H1 (cell line): ENCODE measurements around the gene SLC16A8. TPM values are rescaled to one million over a fixed set of nuclear protein-coding genes. Genes with fewer than 3 reads are reported as not detected.

Experiments
- CTCF ChIA-PET: fragments of 300-600 bp; sonication (Branson Sonifier 250); formaldehyde crosslinking; loops from one replicate; lab custom pipeline; 2021; ENCODE audit not compliant: partially characterized antibody; lab: Charles Lee
- POLR2A ChIA-PET: fragments of 300-600 bp; sonication (Branson Sonifier 250); formaldehyde crosslinking; loops from one replicate; lab custom pipeline; 2021; ENCODE audit warnings: inconsistent platforms; ENCODE audit not compliant: partially characterized antibody; lab: Charles Lee
- DNase-seq, 2 experiments: peaks; one replicate each; pipeline versions ENCODE4 v3.0.0 to v3.0.0-alpha.2; 2010 to 2022; ENCODE audit warnings: low spot score in 2 of 2, low read depth in 1 of 2, mixed read lengths in 1 of 2
- FAIRE-seq: peaks from 2 replicates; lab custom pipeline; 2011; peaks lifted over from hg19 to GRCh38; lab: Jason Lieb, UNC
- H2AFZ ChIP-seq: 2 replicates; pipeline ENCODE4 v1.8.1; 2012; ENCODE audit warnings: low read length, inconsistent platforms
- H2AK5ac ChIP-seq: 2 replicates; pipeline ENCODE4 v1.6.1; 2013; ENCODE audit warnings: low read depth, low read length
- H2BK120ac ChIP-seq: replicated peaks from 2 replicates; pipeline ENCODE3; 2013; ENCODE audit warnings: low read depth, low read length, inconsistent platforms
- H2BK12ac ChIP-seq: 2 replicates; pipeline ENCODE4 v1.6.1; 2013; ENCODE audit warnings: low read depth, low read length
- H2BK15ac ChIP-seq: 2 replicates; pipeline ENCODE4 v1.6.1; 2013; ENCODE audit warnings: low read length
- H2BK20ac ChIP-seq: 2 replicates; pipeline ENCODE4 v1.6.1; 2013; ENCODE audit warnings: low read length
- H2BK5ac ChIP-seq: 2 replicates; pipeline ENCODE4 v1.6.1; 2013; ENCODE audit warnings: low read depth, low read length
- H3K14ac ChIP-seq: 2 replicates; pipeline ENCODE4 v1.6.1; 2013; ENCODE audit warnings: inconsistent platforms; ENCODE audit not compliant: insufficient read length
- H3K18ac ChIP-seq: 2 replicates; pipeline ENCODE4 v1.6.1; 2013; ENCODE audit warnings: low read length; ENCODE audit errors: extremely low read depth
- H3K23ac ChIP-seq: 2 replicates; pipeline ENCODE4 v1.6.1; 2013; ENCODE audit warnings: inconsistent platforms; ENCODE audit not compliant: insufficient read length
- H3K23me2 ChIP-seq: 2 replicates; pipeline ENCODE4 v1.6.1; 2013; ENCODE audit warnings: low read depth, low read length
- H3K27ac ChIP-seq: 2 replicates; pipeline ENCODE4 v1.6.1; 2011; ENCODE audit warnings: low read depth, low read length, inconsistent platforms
- H3K27me3 ChIP-seq, 4 experiments: replicated peaks in 1 of 4; 1 replicate in 1 of 4; 2 replicates in 3 of 4; pipeline versions ENCODE4 v1.6.1 to v1.8.1; 2011 to 2013; ENCODE audit warnings: low read length in 3 of 4, mild to moderate bottlenecking in 3 of 4, inconsistent platforms in 2 of 4, mixed read lengths in 2 of 4, moderate library complexity in 1 of 4; ENCODE audit not compliant: control insufficient read depth in 3 of 4, insufficient read depth in 3 of 4; ENCODE audit errors: extremely low read depth in 1 of 4
- H3K36me3 ChIP-seq, 4 experiments: 2 replicates each; pipeline versions ENCODE4 v1.6.1 to v1.8.1; 2011 to 2013; ENCODE audit warnings: mild to moderate bottlenecking in 4 of 4, low read length in 3 of 4, moderate library complexity in 2 of 4, control low read depth in 1 of 4, inconsistent platforms in 1 of 4; ENCODE audit not compliant: insufficient read depth in 4 of 4, control insufficient read depth in 2 of 4
- H3K4ac ChIP-seq: replicated peaks from 2 replicates; pipeline ENCODE3; 2013; ENCODE audit warnings: low read length, low read depth, mixed read lengths, inconsistent platforms; ENCODE audit not compliant: insufficient read length
- H3K4me1 ChIP-seq, 4 experiments: replicated peaks in 1 of 4; 1 replicate in 1 of 4; 2 replicates in 3 of 4; pipeline versions ENCODE4 v1.6.1 to v1.8.1; 2011 to 2013; ENCODE audit warnings: low read length in 3 of 4, inconsistent platforms in 2 of 4, mixed read lengths in 1 of 4; ENCODE audit not compliant: insufficient read depth in 4 of 4, control insufficient read depth in 3 of 4
- H3K4me2 ChIP-seq, 2 experiments: 2 replicates each; pipeline versions ENCODE4 v1.6.1 to v1.8.1; 2011 to 2013; ENCODE audit warnings: low read depth in 2 of 2, low read length in 2 of 2, control low read depth in 1 of 2, inconsistent platforms in 1 of 2, mild to moderate bottlenecking in 1 of 2; ENCODE audit not compliant: insufficient read depth in 1 of 2
- H3K4me3 ChIP-seq, 4 experiments: fragments of 200-600, 300-600 bp in 1 of 4; sonication (generic), shearing (Covaris generic), sonication (Bioruptor Twin) in 1 of 4; 2 replicates each; pipeline versions ENCODE4 v1.5.1 to v1.8.1; 2011 to 2016; ENCODE audit warnings: low read length in 4 of 4, low read depth in 3 of 4, control low read depth in 2 of 4, inconsistent platforms in 2 of 4, mild to moderate bottlenecking in 2 of 4, mixed read lengths in 1 of 4, moderate library complexity in 1 of 4; ENCODE audit not compliant: insufficient read depth in 2 of 4; ENCODE audit errors: extremely low read depth in 1 of 4
- H3K56ac ChIP-seq: replicated peaks from 2 replicates; pipeline ENCODE3; 2013; ENCODE audit warnings: low read depth, mild to moderate bottlenecking, mixed read lengths, low read length, inconsistent platforms; ENCODE audit not compliant: insufficient read length
- H3K79me1 ChIP-seq: 2 replicates; pipeline ENCODE4 v1.6.1; 2013; ENCODE audit warnings: low read depth, low read length, control low read depth
- H3K79me2 ChIP-seq, 2 experiments: 2 replicates each; pipeline versions ENCODE4 v1.6.1 to v1.8.1; 2012 to 2013; ENCODE audit warnings: low read length in 2 of 2, mild to moderate bottlenecking in 2 of 2, inconsistent platforms in 1 of 2; ENCODE audit not compliant: insufficient read depth in 2 of 2, control insufficient read depth in 1 of 2
- H3K9ac ChIP-seq, 4 experiments: replicated peaks in 1 of 4; 1 replicate in 1 of 4; 2 replicates in 3 of 4; pipeline versions ENCODE4 v1.6.1 to v1.8.1; 2011 to 2013; ENCODE audit warnings: low read depth in 3 of 4, low read length in 3 of 4, control low read depth in 2 of 4, mild to moderate bottlenecking in 2 of 4, moderate library complexity in 2 of 4, inconsistent platforms in 1 of 4; ENCODE audit errors: extremely low read depth in 1 of 4
- H3K9me3 ChIP-seq, 2 experiments: 2 replicates each; pipeline versions ENCODE4 v1.6.1 to v1.8.1; 2012 to 2013; ENCODE audit warnings: mild to moderate bottlenecking in 2 of 2, moderate library complexity in 2 of 2, control low read depth in 1 of 2, inconsistent platforms in 1 of 2, low read depth in 1 of 2, low read length in 1 of 2, mixed read lengths in 1 of 2; ENCODE audit not compliant: insufficient read depth in 2 of 2
- H4K20me1 ChIP-seq, 2 experiments: replicated peaks in 1 of 2; 2 replicates each; pipeline versions ENCODE3 to v1.8.1; 2011 to 2013; ENCODE audit warnings: inconsistent platforms in 2 of 2, low read length in 2 of 2, mild to moderate bottlenecking in 1 of 2; ENCODE audit not compliant: insufficient read depth in 2 of 2, control insufficient read depth in 1 of 2
- H4K5ac ChIP-seq: 2 replicates; pipeline ENCODE4 v1.6.1; 2013; ENCODE audit warnings: low read length, low read depth, mixed read lengths, inconsistent platforms; ENCODE audit not compliant: insufficient read length
- H4K8ac ChIP-seq: 2 replicates; pipeline ENCODE4 v1.8.0; 2013; ENCODE audit warnings: mild to moderate bottlenecking, moderate library complexity, low read length, inconsistent platforms; ENCODE audit not compliant: insufficient read depth; ENCODE audit errors: extremely low read depth
- H4K91ac ChIP-seq: replicated peaks from 2 replicates; pipeline ENCODE3; 2013; ENCODE audit warnings: low read length, mixed read lengths, inconsistent platforms; ENCODE audit not compliant: insufficient read length
- CHD2 ChIP-seq: IDR thresholded peaks from 2 replicates; pipeline ENCODE4 v1.6.1; 2012; ENCODE audit warnings: low read length, improper control_type of control experiment
- CREB1 ChIP-seq: IDR thresholded peaks from 2 replicates; pipeline ENCODE4 v1.6.1; 2012; ENCODE audit warnings: inconsistent platforms
- GTF2F1 ChIP-seq: IDR thresholded peaks from 2 replicates; pipeline ENCODE4 v1.6.1; 2012; ENCODE audit warnings: low read depth, low read length, improper control_type of control experiment, borderline replicate concordance
- KDM1A ChIP-seq: fragments of 200-600, 300-600 bp; sonication (generic); IDR thresholded peaks from 2 replicates; pipeline ENCODE4 v1.7.1; 2016; ENCODE audit warnings: mild to moderate bottlenecking, low read length, borderline replicate concordance
- SIRT6 ChIP-seq: IDR thresholded peaks from one replicate; pipeline ENCODE4 v1.7.1; 2012; ENCODE audit warnings: low read length, inconsistent platforms
- SP1 ChIP-seq: IDR thresholded peaks from 2 replicates; pipeline ENCODE4 v1.6.1; 2011; ENCODE audit warnings: low read depth, low read length
- ZNF274 ChIP-seq: IDR thresholded peaks from 2 replicates; pipeline ENCODE4 v1.7.0; 2012; ENCODE audit warnings: low read length, borderline replicate concordance; ENCODE audit errors: extremely low read depth
- WGBS, 2 experiments: shearing (Covaris generic) in 1 of 2; methylation state at CpG; one replicate each; pipeline versions ENCODE4 v1.1.6 to v1.1.7; 2013 to 2015; ENCODE audit warnings: low lambda C conversion rate in 2 of 2, mixed read lengths in 2 of 2, inconsistent platforms in 1 of 2, low coverage in 1 of 2, missing lambda C conversion rate in 1 of 2; ENCODE audit not compliant: insufficient replicate concordance in 2 of 2, insufficient coverage in 1 of 2, insufficient read length in 1 of 2; ENCODE audit errors: extremely low coverage in 1 of 2, missing lambda C conversion rate in 1 of 2; 5-methylcytosine and 5-hydroxymethylcytosine counted together
- polyA plus RNA-seq, 7 experiments: library from polyadenylated mRNA; depleted of rRNA in 3 of 7; stranded (reverse) in 5 of 7; unstranded in 2 of 7; fragments of >200 nt in 5 of 7; fragments of 200-250 nt in 2 of 7; gene quantifications; 1 replicate in 5 of 7; 2 replicates in 1 of 7; 4 replicates in 1 of 7; pipeline versions ENCODE4 v1.2.1 to v1.2.3, GENCODE V29; 2011 to 2013; ENCODE audit warnings: missing spikeins in 2 of 7, mixed read lengths in 2 of 7
- total RNA-seq: library from RNA; stranded (reverse); fragmentation: NEBNext Ultra II Directional; extraction: Animal tissue kit (Norgen Biotek cat#: 25700); gene quantifications from 2 replicates; pipeline ENCODE4 v1.2.1, GENCODE V29; 2021
- TF ChIP-seq, protein P1 (sequence below), 3 experiments: IDR thresholded peaks; 1 replicate in 2 of 3; 2 replicates in 1 of 3; pipeline versions ENCODE4 v1.5.1 to v1.6.1; 2011; ENCODE audit warnings: low read length in 3 of 3, mild to moderate bottlenecking in 3 of 3, inconsistent platforms in 2 of 3, low read depth in 1 of 3, moderate library complexity in 1 of 3; ENCODE audit not compliant: insufficient read depth in 1 of 3; ENCODE audit errors: control extremely low read depth in 1 of 3

Gene SLC16A8
- total and polyA plus RNA-seq, 2 of the 8 experiments (the other 6 are each of a cell fraction or from before 2014, with no cell fraction given): 0.70 TPM; not detected in 1

- no peak overlapping the region for H3K23ac ChIP-seq
- peak overlapping the region; percentile 72; the same call in 1 of the 2 replicates for H2BK15ac ChIP-seq
- no peak overlapping the region for H3K27ac ChIP-seq
- peak overlapping the region in 1 of 4 experiments; percentile 16; a peak in 2 of 7 replicates for H3K9ac ChIP-seq
- no peak overlapping the region for H2BK120ac ChIP-seq
- POLR2A ChIA-PET: interaction anchor here (0.7 to 3.2 kb wide), 11 partner anchors 8 to 167 kb away, joined by 3 to 10 read pairs (median 4); partner anchors contain the start of genes BAIAP2L2 and MAFF
- FAIRE-seq (peak; percentile 52), DNase-seq (peak in 1 of 2 experiments; percentile 91)
- peak overlapping the region; percentile 74 to 85 for H3K4me2 ChIP-seq
- no peak overlapping the region for H2AFZ ChIP-seq
- H2BK5ac ChIP-seq: peak overlapping the region; percentile 75; the same call in 1 of the 2 replicates
- H4K5ac ChIP-seq: peak overlapping the region; percentile 41
- H4K8ac ChIP-seq: no peak overlapping the region
- 8% methylated on average over 25 of the region's 32 CpGs; no CpG with 5 or more reads in 1 of the 2 experiments for WGBS, 2 experiments
- no peak overlapping the region; the same call in none of the 2 replicates for H3K18ac ChIP-seq
- H4K20me1 ChIP-seq: peaks cover 0 to 2% of the 10 kb centered on the region in 2 experiments
- H2BK20ac ChIP-seq: no peak overlapping the region
- H2AK5ac ChIP-seq: peak overlapping the region; percentile 40; the same call in 1 of the 2 replicates
- CTCF ChIA-PET: interaction anchor here (0.6 to 13.7 kb wide), 45 partner anchors 8 to 492 kb away, joined by 3 to 264 read pairs (median 5); partner anchors contain the start of genes BAIAP2L2, MAFF, PICK1 and PLA2G6
- peak overlapping the region; percentile 83 for H3K4ac ChIP-seq
- H3K9me3 ChIP-seq: no peaks in the 10 kb centered on the region
- peaks cover 0 to 6% (median 4%) of the 10 kb centered on the region in 4 experiments; a peak in 5 of 7 replicates for H3K4me1 ChIP-seq
- peaks cover 4% of the 10 kb centered on the region; the same call in 1 of the 2 replicates for H3K23me2 ChIP-seq
- H3K14ac ChIP-seq: no peak overlapping the region
- no peaks in the 10 kb centered on the region for H3K27me3 ChIP-seq
- peak overlapping the region; percentile 77; the same call in 1 of the 2 replicates for H2BK12ac ChIP-seq
- no peaks in the 10 kb centered on the region for H3K36me3 ChIP-seq
- peak overlapping the region; percentile 32 to 60 (median 42) for H3K4me3 ChIP-seq
- H3K56ac ChIP-seq: no peak overlapping the region
- H3K79me2 ChIP-seq: no peaks in the 10 kb centered on the region
- H4K91ac ChIP-seq: no peak overlapping the region
- H3K79me1 ChIP-seq: no peaks in the 10 kb centered on the region
- TF ChIP-seq CHD2 (no peak), SIRT6 (no peak), ZNF274 (no peak), CREB1 (peak; percentile 39), GTF2F1 (no peak), SP1 (peak; percentile 56; the same call in 1 of the 2 replicates), KDM1A (no peak)
- TF ChIP-seq, protein P1, sequence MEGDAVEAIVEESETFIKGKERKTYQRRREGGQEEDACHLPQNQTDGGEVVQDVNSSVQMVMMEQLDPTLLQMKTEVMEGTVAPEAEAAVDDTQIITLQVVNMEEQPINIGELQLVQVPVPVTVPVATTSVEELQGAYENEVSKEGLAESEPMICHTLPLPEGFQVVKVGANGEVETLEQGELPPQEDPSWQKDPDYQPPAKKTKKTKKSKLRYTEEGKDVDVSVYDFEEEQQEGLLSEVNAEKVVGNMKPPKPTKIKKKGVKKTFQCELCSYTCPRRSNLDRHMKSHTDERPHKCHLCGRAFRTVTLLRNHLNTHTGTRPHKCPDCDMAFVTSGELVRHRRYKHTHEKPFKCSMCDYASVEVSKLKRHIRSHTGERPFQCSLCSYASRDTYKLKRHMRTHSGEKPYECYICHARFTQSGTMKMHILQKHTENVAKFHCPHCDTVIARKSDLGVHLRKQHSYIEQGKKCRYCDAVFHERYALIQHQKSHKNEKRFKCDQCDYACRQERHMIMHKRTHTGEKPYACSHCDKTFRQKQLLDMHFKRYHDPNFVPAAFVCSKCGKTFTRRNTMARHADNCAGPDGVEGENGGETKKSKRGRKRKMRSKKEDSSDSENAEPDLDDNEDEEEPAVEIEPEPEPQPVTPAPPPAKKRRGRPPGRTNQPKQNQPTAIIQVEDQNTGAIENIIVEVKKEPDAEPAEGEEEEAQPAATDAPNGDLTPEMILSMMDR (IDR thresholded peaks at IDR 0.05; ENCODE audit: control extremely low read depth in 1 of 3, insufficient read depth in 1 of 3, low read depth in 1 of 3, low read length in 3 of 3): peak; percentile 84 to 86 (median 85)
These were observed 13.8 kb upstream of the SLC16A8 start for GRCh38 chr22:38097557-38098409.
